Measurements from ENCODE around the gene HIPK2.
"Not testable (repeated sequence)": the region's sequence is repeated elsewhere in the genome, so short reads cannot be mapped to it uniquely, and the experiment has no call there.

The HIPK2 gene

DNA sequence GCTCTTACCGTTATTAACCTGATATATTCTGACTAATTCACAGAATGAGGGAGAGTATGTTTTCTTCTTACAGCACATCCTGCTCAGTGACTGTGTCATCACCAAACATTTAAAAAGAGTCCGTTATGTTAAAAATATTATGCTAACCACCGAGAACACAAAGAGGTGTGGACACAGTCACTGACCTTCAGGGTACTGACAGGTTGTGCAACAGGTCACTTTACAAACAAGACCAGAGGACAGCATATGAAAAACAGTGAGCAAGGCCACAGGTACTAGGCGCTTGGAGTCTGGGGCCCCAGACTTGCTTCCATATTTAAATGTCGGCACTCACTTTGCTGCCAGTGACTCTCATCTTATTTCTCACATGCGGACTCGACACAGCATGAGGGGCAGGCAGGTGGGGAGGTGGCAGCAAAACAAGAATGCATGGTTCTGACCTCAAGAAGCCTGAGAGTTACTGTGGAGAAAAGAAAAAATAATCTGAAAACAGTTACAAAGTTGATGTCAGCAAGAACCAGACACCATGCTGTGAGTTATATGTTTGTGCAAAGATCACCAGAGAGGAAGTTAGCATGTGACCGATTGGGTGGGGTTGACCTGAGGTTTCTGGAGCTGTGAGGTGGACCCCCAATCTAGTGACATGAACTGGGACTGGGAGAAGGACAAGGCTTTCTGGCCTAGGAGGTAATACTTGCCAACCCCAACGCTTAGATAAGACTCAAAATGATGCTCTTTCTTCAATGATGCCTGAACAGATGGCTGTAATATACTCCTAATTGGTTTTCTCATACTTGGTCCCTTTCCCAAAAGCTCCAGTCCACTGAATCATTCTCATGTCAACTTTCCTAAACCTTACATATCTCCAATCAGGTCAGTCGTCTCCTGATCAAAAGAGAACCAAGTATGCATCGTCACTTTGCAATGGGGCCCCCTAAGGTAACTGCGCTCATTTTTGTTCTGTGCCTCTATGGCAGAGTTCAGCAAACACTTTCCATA lies 102.4 kb downstream of the HIPK2 start:
- no peak for DNase-seq (ENCODE audit: low read depth in 2 of 2, low spot score in 1 of 2)

GRCh38 chr7:139674752-139675126 lies 103.1 kb downstream of the HIPK2 start:
- DNase-seq (ENCODE audit: low read depth in 2 of 2, low spot score in 1 of 2): no peak

DNA sequence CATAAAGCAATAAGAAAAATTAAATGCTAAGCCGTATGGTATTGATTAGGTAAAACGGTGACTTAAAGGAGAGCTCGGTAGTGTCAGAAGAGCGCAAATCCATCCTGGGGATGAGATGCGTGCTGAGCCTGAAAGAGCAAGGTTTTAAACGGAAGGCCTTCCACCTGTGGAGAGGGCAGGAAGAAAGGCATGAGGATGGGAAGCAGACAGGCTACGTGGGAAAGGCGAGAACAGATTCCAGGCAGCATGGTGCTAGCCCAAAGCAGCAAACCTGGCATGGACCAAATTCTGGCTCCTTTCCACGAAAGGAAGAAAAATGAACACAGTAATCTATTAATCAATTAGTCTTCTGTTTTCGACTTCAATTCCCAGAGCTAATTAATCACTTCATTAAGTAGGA lies 103.5 kb downstream of the HIPK2 start:
- no peak for DNase-seq (ENCODE audit: low read depth in 2 of 2, low spot score in 1 of 2)

DNA sequence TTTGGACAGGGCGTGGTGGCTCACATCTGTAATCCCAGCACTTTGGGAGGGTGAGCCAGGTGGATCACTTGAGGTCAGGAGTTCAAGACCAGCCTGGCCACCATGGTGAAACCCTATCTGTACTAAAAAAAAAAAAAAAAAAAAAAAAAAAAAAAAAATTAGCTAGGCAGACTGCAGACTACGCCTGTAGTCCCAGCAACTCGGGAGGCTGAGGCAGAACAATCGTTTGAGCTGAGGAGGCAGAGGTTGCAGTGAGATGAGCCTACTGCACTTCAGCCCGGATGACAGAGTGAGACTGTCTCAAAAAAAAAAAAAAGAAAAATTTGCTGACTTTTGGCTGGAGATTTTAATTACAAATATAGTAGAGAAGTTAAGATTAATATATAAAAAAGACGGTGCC lies 104.0 kb downstream of the HIPK2 start:
- DNase-seq (ENCODE audit: low read depth in 2 of 2, low spot score in 1 of 2): no peak

DNA sequence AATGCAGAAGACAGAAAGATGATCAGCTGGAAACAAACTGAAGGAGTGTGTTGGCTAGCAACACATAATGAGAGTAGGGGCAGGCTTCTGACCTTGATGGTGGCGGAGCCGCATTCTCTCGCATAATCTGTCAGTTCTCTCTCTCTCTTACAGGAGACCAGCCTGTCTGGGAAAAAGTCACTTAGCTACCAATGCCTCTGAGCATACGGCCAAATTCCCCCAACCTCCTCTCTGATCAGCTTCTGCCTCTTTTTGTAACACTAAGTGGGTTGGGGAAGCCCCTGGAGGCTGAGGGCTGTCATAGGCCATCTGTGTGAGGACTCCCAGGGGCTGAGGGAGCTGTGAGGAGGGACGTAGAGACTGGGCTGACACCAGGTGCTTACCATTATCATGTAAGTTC lies 104.6 kb downstream of the HIPK2 start:
- DNase-seq (ENCODE audit: low read depth in 2 of 2, low spot score in 1 of 2): no peak

DNA sequence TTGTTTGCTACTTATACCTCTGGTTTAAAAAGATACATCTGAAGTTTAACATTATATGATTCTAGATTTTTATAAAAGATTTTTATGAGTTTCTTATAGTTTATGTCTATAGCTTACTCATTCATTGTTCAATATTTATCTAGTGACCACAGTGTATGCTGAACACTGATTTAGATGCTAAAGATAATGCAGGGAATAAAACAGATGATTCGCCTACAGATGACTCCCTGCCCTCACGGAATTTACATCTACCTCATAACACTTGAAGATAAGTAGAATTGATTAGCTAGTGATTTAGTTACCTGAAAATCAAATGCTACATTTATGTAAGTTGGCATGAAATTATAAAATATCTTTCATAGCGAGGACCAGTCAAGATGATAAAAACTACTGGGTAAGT lies 105.8 kb downstream of the HIPK2 start:
- DNase-seq (ENCODE audit: low read depth in 2 of 2, low spot score in 1 of 2): no peak

- not testable (repeated sequence) for DNase-seq (ENCODE audit: low read depth in 2 of 2, low spot score in 1 of 2)
Measured at GRCh38 chr7:139670662-139671061, 107.1 kb downstream of the HIPK2 start.

DNA sequence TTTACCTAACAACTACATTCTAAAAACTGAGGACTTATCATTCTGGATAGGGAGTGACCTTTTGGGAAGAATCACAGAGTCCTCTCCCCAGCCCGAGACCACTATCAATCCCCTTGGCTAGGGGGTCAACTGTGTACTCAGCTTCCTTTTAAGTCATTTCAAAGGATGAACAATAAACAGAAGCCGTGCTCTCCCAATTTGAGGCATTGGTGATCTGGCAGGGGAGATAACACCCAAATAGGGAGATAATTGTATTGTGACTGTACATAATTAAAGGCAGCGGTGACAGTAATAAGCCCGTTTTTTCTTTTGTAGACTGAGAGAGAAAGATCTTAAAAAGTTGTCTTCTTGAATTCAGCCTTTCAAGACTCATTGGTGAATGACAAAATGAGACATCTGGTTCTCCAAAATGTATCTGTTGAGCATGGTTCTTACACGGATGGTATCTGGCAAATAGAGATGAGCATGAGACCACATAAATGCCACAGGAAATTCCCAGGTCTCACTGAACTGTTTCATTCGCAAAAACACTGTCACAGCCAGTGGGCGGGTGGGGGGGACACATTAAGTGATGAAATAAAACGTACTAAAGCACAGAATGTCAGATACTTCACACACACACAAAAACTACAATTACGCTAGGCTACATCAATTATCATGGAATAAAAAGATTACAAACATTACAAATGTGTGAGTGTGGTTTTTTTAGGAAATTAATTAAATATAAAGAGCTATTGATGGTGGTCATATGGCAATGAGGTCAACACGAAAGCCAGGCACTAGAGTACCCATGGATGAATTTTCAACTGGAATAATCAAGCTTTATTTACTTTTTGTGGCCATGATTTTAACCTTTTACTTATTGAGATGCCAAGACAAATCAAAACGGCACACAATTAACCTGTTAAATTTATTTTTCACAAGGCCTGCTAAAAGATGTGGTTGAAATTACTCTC lies 108.4 kb downstream of the HIPK2 start:
- DNase-seq (ENCODE audit: low read depth in 2 of 2, low spot score in 1 of 2): no peak

DNA sequence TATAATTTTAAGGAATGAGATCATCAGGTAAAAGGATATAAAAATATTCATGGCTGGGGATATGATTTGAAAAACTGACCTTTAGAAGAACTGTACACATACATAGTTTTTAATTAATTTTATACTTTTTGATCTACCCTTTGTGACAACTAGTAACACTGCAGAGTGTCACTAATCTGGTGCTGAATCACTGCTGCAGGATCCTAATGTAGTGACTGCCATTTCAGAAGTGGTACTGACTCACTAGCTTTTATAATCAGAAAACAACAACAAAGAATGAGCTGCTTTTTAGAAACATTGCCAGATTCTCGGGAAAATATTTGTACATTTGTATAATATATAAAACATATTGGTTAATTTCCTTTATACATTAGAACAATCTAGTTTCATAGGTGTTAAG lies 110.4 kb downstream of the HIPK2 start:
- no peak for DNase-seq (ENCODE audit: low read depth in 2 of 2, low spot score in 1 of 2)

DNA sequence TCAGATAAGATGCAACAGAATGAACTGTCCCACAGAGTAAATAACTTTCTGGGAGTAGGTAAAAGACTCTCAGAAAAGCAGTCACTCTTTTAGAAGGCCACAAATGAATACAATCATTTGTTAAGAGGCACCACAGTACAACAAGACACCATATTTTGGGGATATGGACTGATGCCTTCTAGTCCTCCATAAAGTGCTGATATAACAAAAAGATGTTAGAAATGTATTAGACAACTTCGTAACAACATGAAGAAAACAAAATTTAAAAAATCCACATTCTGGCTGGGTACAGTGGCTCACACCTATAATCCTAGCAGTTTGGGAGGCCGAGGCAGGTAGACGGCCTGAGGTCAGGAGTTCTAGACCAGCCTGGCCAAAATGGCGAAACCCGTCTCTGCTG lies 111.3 kb downstream of the HIPK2 start:
- DNase-seq (ENCODE audit: low read depth in 2 of 2, low spot score in 1 of 2): no peak

GRCh38 chr7:139664434-139664833 lies 113.4 kb downstream of the HIPK2 start:
- no peak for DNase-seq (ENCODE audit: low read depth in 2 of 2, low spot score in 1 of 2)

DNA sequence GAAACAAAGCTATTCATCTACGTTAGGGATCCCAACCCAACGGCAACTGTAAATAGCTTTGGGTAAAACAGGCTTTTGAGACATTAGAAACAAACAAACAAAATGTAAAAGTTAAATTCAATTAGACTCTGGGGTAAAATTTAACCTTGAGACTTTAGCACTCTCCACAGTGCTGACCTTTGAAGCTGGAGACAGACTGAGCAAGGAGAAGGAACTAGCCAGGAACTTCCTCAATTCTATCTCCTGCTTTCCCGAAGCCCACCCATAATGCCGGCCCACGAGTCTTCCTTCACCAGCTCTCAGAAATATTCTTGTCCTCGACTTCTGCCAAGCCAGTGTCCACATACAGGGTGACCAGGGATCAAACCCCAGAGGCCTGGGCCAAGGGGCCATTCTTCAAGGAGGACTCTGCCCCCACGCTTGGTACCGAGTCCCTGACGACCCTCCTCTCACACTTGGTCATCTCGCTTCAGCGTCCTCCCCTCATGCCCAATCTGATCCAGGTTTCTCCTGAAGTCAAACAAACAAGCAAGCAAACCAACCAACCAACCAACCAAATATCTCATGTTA lies 114.1 kb downstream of the HIPK2 start:
- no peak for DNase-seq (ENCODE audit: low read depth in 2 of 2, low spot score in 1 of 2)

GRCh38 chr7:139661903-139662302 lies 115.9 kb downstream of the HIPK2 start:
- DNase-seq (ENCODE audit: low read depth in 2 of 2, low spot score in 1 of 2): no peak

DNA sequence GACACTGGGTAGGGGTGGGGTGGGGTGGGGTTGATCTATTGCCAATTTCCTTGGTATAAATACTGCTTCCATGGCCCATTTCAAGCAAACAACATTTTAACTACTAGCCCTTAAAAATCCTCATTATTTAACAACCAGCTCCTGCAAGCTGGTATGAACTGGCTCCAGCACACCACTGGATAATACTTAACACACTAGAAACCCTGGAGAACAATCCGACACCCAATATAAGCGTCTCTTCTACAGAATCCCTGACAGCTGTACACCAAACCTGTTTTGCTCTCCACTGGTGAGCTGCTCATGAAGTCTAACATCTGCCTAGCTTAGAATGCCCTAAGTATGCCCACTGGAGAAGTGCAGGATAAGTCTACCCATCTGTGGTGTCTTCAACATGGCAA lies 116.8 kb downstream of the HIPK2 start:
- no peak for DNase-seq (ENCODE audit: low read depth in 2 of 2, low spot score in 1 of 2)

DNA sequence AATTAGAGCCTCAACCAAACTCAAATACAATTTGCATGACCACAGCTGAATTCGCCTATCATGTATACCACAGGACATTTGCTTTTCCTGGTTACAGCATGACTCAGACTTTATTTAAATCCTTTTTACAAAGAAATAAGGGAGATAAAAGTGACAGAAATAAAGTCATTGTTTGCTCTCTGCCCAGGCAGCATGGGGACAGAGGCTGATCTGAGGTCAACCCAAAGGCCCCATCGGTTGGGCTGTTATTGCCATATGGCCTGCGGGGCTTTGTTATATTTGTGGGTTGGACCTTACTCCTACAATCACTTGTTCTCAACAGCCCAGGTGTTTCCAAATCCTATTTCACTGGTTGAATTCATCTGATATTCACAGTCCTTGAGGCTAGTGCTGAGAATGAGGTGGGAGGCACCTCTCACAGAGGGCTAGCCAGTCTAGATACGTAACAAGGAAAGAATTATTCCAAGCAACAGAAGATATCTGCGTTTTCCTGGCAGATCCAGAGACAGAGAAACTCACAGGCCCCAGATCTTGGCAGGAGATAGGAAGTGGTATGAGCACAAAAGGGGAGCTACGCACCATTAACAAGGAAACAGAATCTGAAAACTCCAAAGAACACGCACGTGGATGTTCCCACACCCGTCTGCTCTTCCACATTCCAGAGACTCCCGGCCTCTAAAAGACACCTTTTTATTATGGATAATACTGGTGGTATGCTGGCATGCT lies 117.3 kb downstream of the HIPK2 start:
- no peak for DNase-seq (ENCODE audit: low read depth in 2 of 2, low spot score in 1 of 2)

DNA sequence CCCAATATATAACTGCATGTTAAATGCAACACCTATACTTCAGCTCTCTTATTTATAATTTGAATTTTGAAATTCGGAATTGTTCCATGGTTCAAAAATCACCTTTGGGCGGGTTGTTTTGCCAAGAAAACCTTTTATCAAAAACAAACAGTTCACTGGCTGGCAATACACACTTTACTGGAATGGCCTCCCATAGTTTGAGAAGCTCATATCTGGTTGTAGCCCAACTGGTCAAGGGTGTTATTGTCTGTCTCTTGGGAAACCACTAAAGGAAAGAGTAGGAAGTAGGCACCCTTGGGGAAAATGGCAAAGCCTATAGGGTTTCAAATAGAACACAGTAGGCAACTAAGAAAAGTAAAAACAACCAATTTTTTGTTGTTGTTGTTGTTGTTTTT lies 117.9 kb downstream of the HIPK2 start:
- no peak for DNase-seq (ENCODE audit: low read depth in 2 of 2, low spot score in 1 of 2)

DNA sequence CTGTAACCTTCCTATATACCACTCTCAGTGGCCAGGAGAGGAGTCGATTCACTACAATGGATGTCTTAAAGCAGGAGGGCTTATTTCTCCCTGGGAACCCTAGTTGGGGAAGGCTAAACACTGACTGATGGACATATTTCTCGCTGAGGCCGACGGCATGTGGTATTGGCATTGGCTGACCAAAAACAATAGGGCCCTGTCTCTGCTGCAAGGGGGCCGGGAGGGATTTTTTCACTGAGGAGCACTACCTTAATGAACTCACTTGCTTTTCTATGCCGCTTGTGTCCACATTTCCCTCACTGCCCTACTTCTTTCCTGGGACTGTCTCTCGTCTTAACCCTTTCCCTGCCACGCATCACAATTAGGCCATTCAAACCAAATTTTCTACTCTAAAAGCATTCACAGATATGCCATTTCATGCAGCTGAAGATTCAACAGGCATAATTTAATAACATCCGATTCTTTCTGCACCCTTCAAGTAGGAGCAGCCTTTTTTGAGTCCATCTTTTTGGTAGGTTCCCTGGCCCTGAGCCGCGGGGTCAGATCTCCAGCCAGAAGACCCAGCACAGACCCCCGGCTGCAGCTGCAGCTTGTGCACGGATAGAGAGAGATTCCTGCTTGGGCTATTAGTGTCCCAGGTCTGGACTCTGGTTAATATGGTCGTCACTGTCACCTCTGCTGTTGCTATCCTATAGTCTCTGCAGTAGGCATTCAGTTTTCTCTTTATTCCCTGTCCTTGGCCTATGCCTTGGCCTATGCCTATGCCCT lies 118.7 kb downstream of the HIPK2 start:
- DNase-seq (ENCODE audit: low read depth in 2 of 2, low spot score in 1 of 2): no peak

- DNase-seq (ENCODE audit: low read depth in 2 of 2, low spot score in 1 of 2): no peak
Measured at GRCh38 chr7:139658296-139658695, 119.5 kb downstream of the HIPK2 start.

GRCh38 chr7:139657725-139658124 lies 120.1 kb downstream of the HIPK2 start:
- no peak for DNase-seq (ENCODE audit: low read depth in 2 of 2, low spot score in 1 of 2)

DNA sequence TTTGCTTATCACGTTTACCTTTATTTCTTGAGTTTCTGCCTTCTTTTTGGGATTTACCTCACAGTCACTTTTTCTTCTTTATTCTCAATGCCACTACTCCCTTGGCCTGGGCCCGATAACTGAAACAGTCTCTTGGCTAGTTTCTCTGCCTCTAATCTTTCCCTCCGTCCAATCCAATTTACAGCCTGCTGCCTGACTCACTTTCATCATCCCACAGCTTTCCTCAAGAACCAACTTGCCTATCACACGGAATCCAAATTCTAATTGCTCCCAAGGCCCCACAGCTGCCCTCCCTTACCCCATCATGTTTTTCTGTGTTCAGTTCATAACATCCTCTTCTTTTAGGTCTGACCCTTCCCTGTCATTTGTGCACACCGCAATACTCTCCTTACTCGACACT lies 121.4 kb downstream of the HIPK2 start:
- DNase-seq (ENCODE audit: low read depth in 2 of 2, low spot score in 1 of 2): no peak

Measured in stimulated activated CD8-positive, alpha-beta memory T cell treated with anti-CD3 and anti-CD28 coated beads, Interleukin-4, amount 100 ng/mL, for 1 hour (primary cell).